A549 (cell line): Measurements from ENCODE around the gene MRPS9. TPM values are rescaled to one million over a fixed set of nuclear protein-coding genes. Genes with fewer than 3 reads are reported as not detected.

Experiments used
- ATAC-seq, 2 experiments: fragments of 200-7000 bp in 1 of 2; fragments of >200 bp in 1 of 2; cut with Nextera tagmentation in 1 of 2; cut with Tn5 transposase in 1 of 2; 3 replicates each; pipeline versions ENCODE4 v1.8.0 to v1.9.1; 2018 to 2020; ENCODE audit warnings: mild to moderate bottlenecking in 1 of 2, moderate library complexity in 1 of 2
- CTCF ChIA-PET: fragments of 300-600 bp; sonication (Branson Sonifier 250); formaldehyde crosslinking; extraction: SDS; loops from one replicate; lab custom pipeline; 2021; ENCODE audit warnings: antibody characterized with exemption, inconsistent platforms; lab: Yijun Ruan, JAX
- POLR2A ChIA-PET: fragments of 350-600 bp; formaldehyde crosslinking; extraction: SDS; loops from one replicate; lab custom pipeline; 2021; ENCODE audit warnings: antibody characterized with exemption, inconsistent platforms; lab: Yijun Ruan, JAX
- DNase-seq, 2 experiments: peaks; one replicate each; pipeline versions ENCODE4 v3.0.0 to v3.0.0-alpha.2; 2011 to 2016; ENCODE audit warnings: low read depth in 1 of 2, low spot score in 1 of 2
- FAIRE-seq: peaks from 2 replicates; lab custom pipeline; 2011; peaks lifted over from hg19 to GRCh38; lab: Jason Lieb, UNC
- H3K27ac ChIP-seq, 2 experiments: fragments of >200 bp; sonication (Bioruptor Twin); formaldehyde crosslinking; 3 replicates each; pipeline ENCODE4 v1.5.1; 2016 to 2017
- H3K4me1 ChIP-seq: fragments of >200 bp; sonication (Bioruptor Twin); formaldehyde crosslinking; 3 replicates; pipeline ENCODE4 v1.6.1; 2016
- H3K4me2 ChIP-seq: fragments of >200 bp; sonication (Bioruptor Twin); formaldehyde crosslinking; 3 replicates; pipeline ENCODE4 v1.6.1; 2016
- H3K4me3 ChIP-seq: fragments of >200 bp; sonication (Bioruptor Twin); formaldehyde crosslinking; 3 replicates; pipeline ENCODE4 v1.5.1; 2016
- H3K9me3 ChIP-seq: fragments of >200 bp; sonication (Bioruptor Twin); formaldehyde crosslinking; 3 replicates; pipeline ENCODE4 v1.6.1; 2016
- BCL3 ChIP-seq: fragments of >200 bp; sonication (Bioruptor Twin); formaldehyde crosslinking; IDR thresholded peaks from 3 replicates; pipeline ENCODE4 v1.6.1; 2016
- BHLHE40 ChIP-seq: IDR thresholded peaks from 2 replicates; pipeline ENCODE4 v1.6.1; 2012; ENCODE audit warnings: low read depth, low read length, inconsistent platforms
- CHD4 ChIP-seq: fragments of 200-600 bp; sonication (generic); IDR thresholded peaks from 2 replicates; pipeline ENCODE4 v1.6.1; 2016; ENCODE audit warnings: antibody characterized with exemption, mild to moderate bottlenecking, borderline replicate concordance
- CTCF ChIP-seq: fragments of >200 bp; sonication (Bioruptor Twin); formaldehyde crosslinking; IDR thresholded peaks from 3 replicates; pipeline ENCODE4 v1.5.1; 2016
- EP300 ChIP-seq, 2 experiments: fragments of >200 bp; sonication (Bioruptor Twin); formaldehyde crosslinking; IDR thresholded peaks; 2 replicates in 1 of 2; 3 replicates in 1 of 2; pipeline ENCODE4 v1.6.1; 2016 to 2017
- FOSB ChIP-seq: fragments of 250-450 bp; sonication (Bioruptor Pico); IDR thresholded peaks from 2 replicates; pipeline ENCODE4 v1.5.0; 2020; ENCODE audit warnings: mild to moderate bottlenecking, moderate library complexity
- FOSL2 ChIP-seq, 2 experiments: fragments of 450-650 bp in 1 of 2; fragments of >200 bp in 1 of 2; sonication (Bioruptor Twin) in 1 of 2; formaldehyde crosslinking; IDR thresholded peaks; 2 replicates each; pipeline versions ENCODE4 v1.5.0 to v1.6.1; 2016 to 2020; ENCODE audit warnings: mild to moderate bottlenecking in 1 of 2, moderate library complexity in 1 of 2
- HEYL ChIP-seq: fragments of 250-450 bp; sonication (Bioruptor Pico); IDR thresholded peaks from 2 replicates; pipeline ENCODE4 v1.8.0; 2021; ENCODE audit warnings: mild to moderate bottlenecking, moderate library complexity
- HOXA7 ChIP-seq: fragments of 250-450 bp; sonication (Bioruptor Pico); IDR thresholded peaks from 2 replicates; pipeline ENCODE4 v1.5.0; 2020; ENCODE audit warnings: mild to moderate bottlenecking, moderate library complexity
- JUNB ChIP-seq: fragments of >200 bp; sonication (Bioruptor Twin); formaldehyde crosslinking; IDR thresholded peaks from 2 replicates; pipeline ENCODE4 v1.6.1; 2016
- NFE2L2 ChIP-seq: fragments of 150-350 bp; conservative IDR thresholded peaks from 2 replicates; pipeline ENCODE4 v1.6.1; 2014; ENCODE audit warnings: low read length
- NPAS2 ChIP-seq: fragments of 250-450 bp; sonication (Bioruptor Pico); IDR thresholded peaks from 2 replicates; pipeline ENCODE4 v1.8.0; 2022; ENCODE audit warnings: mild to moderate bottlenecking, moderate library complexity, borderline replicate concordance
- PBX3 ChIP-seq: IDR thresholded peaks from 2 replicates; pipeline ENCODE4 v1.6.1; 2012
- PHF8 ChIP-seq: fragments of 200-600 bp; sonication (generic); IDR thresholded peaks from 2 replicates; pipeline ENCODE4 v1.6.1; 2016; ENCODE audit warnings: low read depth, mild to moderate bottlenecking, antibody characterized with exemption, moderate library complexity, borderline replicate concordance
- RAD21 ChIP-seq, 2 experiments: fragments of >200 bp in 1 of 2; sonication (Bioruptor Twin) in 1 of 2; formaldehyde crosslinking in 1 of 2; IDR thresholded peaks in 1 of 2; conservative IDR thresholded peaks in 1 of 2; 2 replicates in 1 of 2; 3 replicates in 1 of 2; pipeline ENCODE4 v1.6.1; 2012 to 2018; ENCODE audit warnings: inconsistent platforms in 1 of 2
- RCOR1 ChIP-seq: fragments of 150-350 bp; IDR thresholded peaks from 2 replicates; pipeline ENCODE4 v1.6.1; 2014; ENCODE audit warnings: antibody characterized with exemption, low read length, low read depth
- SREBF2 ChIP-seq: fragments of 450-650 bp; IDR thresholded peaks from 2 replicates; pipeline ENCODE4 v1.6.1; 2014; ENCODE audit warnings: mild to moderate bottlenecking, moderate library complexity
- USF2 ChIP-seq: fragments of 450-650 bp; IDR thresholded peaks from 2 replicates; pipeline ENCODE4 v1.6.1; 2014; ENCODE audit warnings: antibody characterized with exemption
- ZC3H11A ChIP-seq: fragments of 450-650 bp; IDR thresholded peaks from 2 replicates; pipeline ENCODE4 v1.6.1; 2014; ENCODE audit warnings: antibody characterized with exemption, mild to moderate bottlenecking
- ZNF302 ChIP-seq: fragments of 250-450 bp; sonication (Bioruptor Pico); IDR thresholded peaks from 2 replicates; pipeline ENCODE4 v1.9.0; 2021; ENCODE audit warnings: inconsistent platforms, mild to moderate bottlenecking, moderate library complexity
- WGBS: methylation state at CpG from one replicate; pipeline ENCODE4 v1.1.6; 2017; ENCODE audit errors: missing lambda C conversion rate; 5-methylcytosine and 5-hydroxymethylcytosine counted together
- polyA plus RNA-seq, 4 experiments: library from polyadenylated mRNA; depleted of rRNA in 3 of 4; stranded (reverse); fragments of >200 nt; fragmentation: RNase III in 1 of 4; extraction: RNeasy Plus Mini Kit Qiagen cat#74134 plus additional on column Dnase treatment in 1 of 4; gene quantifications; 2 replicates in 3 of 4; 3 replicates in 1 of 4; pipeline ENCODE4 v1.2.3, GENCODE V29; 2011 to 2017

Gene MRPS9
- polyA plus RNA-seq, 2 of the 4 experiments (the other 2 are of a cell fraction) = 42.5 to 54.4 TPM

- no peak for TF ChIP-seq FOSB
- TF ChIP-seq BCL3 = no peak
- no peak for TF ChIP-seq SREBF2
- TF ChIP-seq NPAS2 (CRISPR knock-in tag) = no peak
- TF ChIP-seq BHLHE40 = no peak
- no peak for TF ChIP-seq ZC3H11A
- no peak for TF ChIP-seq PBX3
- no peak for TF ChIP-seq RCOR1
- no peak for TF ChIP-seq JUNB
- TF ChIP-seq HEYL (CRISPR knock-in tag) = no peak
- no peak for TF ChIP-seq FOSL2 (IDR thresholded peaks at IDR 0.05)
- TF ChIP-seq FOSL2 (CRISPR knock-in tag; IDR thresholded peaks at IDR 0.05) = no peak
- no peak for TF ChIP-seq HOXA7 (CRISPR knock-in tag)
- TF ChIP-seq PHF8 = no peak
- TF ChIP-seq, all 56 proteins: peak for 0
- DNase-seq (no peak), FAIRE-seq (no peak), ATAC-seq (no peak)
- Histone ChIP-seq H3K4me1 (no peaks in the 10 kb centered on the region), H3K4me3 (no peak overlapping the region), H3K4me2 (no peak overlapping the region), H3K27ac (no peak overlapping the region), H3K9me3 (no peaks in the 10 kb centered on the region)
- WGBS = 91% methylated on average over 5 of the region's 5 CpGs
- ChIA-PET CTCF (interaction anchor here (1.5 kb wide), 1 partner anchor 21 kb away, joined by 5 read pairs; no protein-coding TSS in a partner anchor), POLR2A (no interaction called here)
These were observed 54.9 kb downstream of the MRPS9 start for GRCh38 chr2:105092797-105093196.

- ChIA-PET CTCF (interaction anchor here (0.5 to 3.4 kb wide), 2 partner anchors 15 to 43 kb away, joined by 3 to 20 read pairs; no protein-coding TSS in a partner anchor), POLR2A (no interaction called here)
- Histone ChIP-seq H3K4me1 (no peaks in the 10 kb centered on the region), H3K27ac (no peak overlapping the region), H3K9me3 (no peaks in the 10 kb centered on the region), H3K4me2 (no peak overlapping the region), H3K4me3 (no peak overlapping the region)
- ATAC-seq = no peak
- TF ChIP-seq EP300 (IDR thresholded peaks at IDR 0.05) (no peak), USF2 (no peak), ZNF302 (CRISPR knock-in tag) (no peak), CHD4 (no peak), HEYL (CRISPR knock-in tag) (no peak), ZC3H11A (no peak), CTCF (no peak), RAD21 (conservative IDR thresholded peaks at IDR 0.05 in 1 of 2, IDR thresholded peaks at IDR 0.05 in 1 of 2) (no peak), NFE2L2 (no peak), NPAS2 (CRISPR knock-in tag) (no peak)
- WGBS = 100% methylated on average over 1 of the region's 1 CpG
- DNase-seq = no peak
- FAIRE-seq = no peak
These were observed 61.3 kb downstream of the MRPS9 start for GRCh38 chr2:105099153-105099552.
